OCI-LY7 (cell line): ENCODE data around the gene CKM. TPM values are rescaled to one million over a fixed set of nuclear protein-coding genes. Genes with fewer than 3 reads are reported as not detected.

ENCODE experiments used
- BruUV-seq: library from RNA; stranded (reverse); fragments of 400-500 nt; replicated peaks from 2 replicates; lab custom pipeline; 2021; lab: Mats Ljungman, UMichigan
- CTCF ChIA-PET: fragments of 300-600 bp; sonication (Branson Sonifier 250); formaldehyde crosslinking; loops from one replicate; lab custom pipeline; 2022; ENCODE audit warnings: antibody characterized with exemption; ENCODE audit not compliant: unreplicated experiment; lab: Charles Lee
- POLR2A ChIA-PET: fragments of 300-600 bp; sonication (Branson Sonifier 250); formaldehyde crosslinking; loops from one replicate; lab custom pipeline; 2022; ENCODE audit warnings: antibody characterized with exemption; lab: Charles Lee
- DNase-seq: peaks from one replicate; pipeline ENCODE4 v3.0.0-alpha.2; 2015; ENCODE audit warnings: low spot score
- H2AFZ ChIP-seq: fragments of 200-600 bp; sonication (generic), shearing (Covaris generic); 2 replicates; pipeline ENCODE4 v1.6.1; 2014; ENCODE audit warnings: mild to moderate bottlenecking, antibody characterized with exemption, low read length, moderate library complexity
- H3K27ac ChIP-seq: fragments of 200-600 bp; sonication (generic); 2 replicates; pipeline ENCODE4 v1.5.1; 2014; ENCODE audit warnings: mixed run types, low read depth, mild to moderate bottlenecking, moderate library complexity, low read length, inconsistent platforms; ENCODE audit not compliant: poor library complexity, severe bottlenecking
- H3K36me3 ChIP-seq: fragments of 200-600 bp; sonication (generic); 2 replicates; pipeline ENCODE4 v1.6.1; 2014; ENCODE audit warnings: mild to moderate bottlenecking, antibody characterized with exemption, low read length, moderate library complexity, mixed read lengths; ENCODE audit not compliant: insufficient read depth
- H3K4me1 ChIP-seq: fragments of 200-600 bp; sonication (generic); 2 replicates; pipeline ENCODE4 v1.5.1; 2014; ENCODE audit warnings: mild to moderate bottlenecking, low read length; ENCODE audit not compliant: insufficient read depth, poor library complexity, severe bottlenecking
- H3K4me2 ChIP-seq: fragments of 200-600 bp; sonication (generic); 2 replicates; pipeline ENCODE4 v1.6.1; 2014; ENCODE audit warnings: mild to moderate bottlenecking, low read length
- H3K4me3 ChIP-seq: fragments of 200-600 bp; sonication (generic); 2 replicates; pipeline ENCODE4 v1.5.1; 2014; ENCODE audit warnings: mild to moderate bottlenecking, low read depth, low read length; ENCODE audit not compliant: poor library complexity, severe bottlenecking
- H3K79me2 ChIP-seq: fragments of 200-600 bp; sonication (generic); 2 replicates; pipeline ENCODE4 v1.6.1; 2016; ENCODE audit warnings: low read depth, mild to moderate bottlenecking, low read length, moderate library complexity, mixed read lengths; ENCODE audit not compliant: insufficient read depth
- H3K9me2 ChIP-seq: fragments of 200-600 bp; sonication (generic); 2 replicates; pipeline ENCODE4 v1.6.1; 2016; ENCODE audit warnings: mild to moderate bottlenecking, low read length, mixed read lengths; ENCODE audit not compliant: insufficient read depth
- H3K9me3 ChIP-seq: fragments of 200-600 bp; sonication (generic); 2 replicates; pipeline ENCODE4 v1.6.1; 2014; ENCODE audit warnings: mild to moderate bottlenecking, mixed run types, low read length, mixed read lengths
- H4K20me1 ChIP-seq: fragments of 200-600 bp; sonication (generic); 2 replicates; pipeline ENCODE4 v1.6.1; 2014; ENCODE audit warnings: mild to moderate bottlenecking, antibody characterized with exemption, low read length, moderate library complexity, mixed read lengths; ENCODE audit not compliant: insufficient read depth
- EZH2phosphoT487 ChIP-seq: fragments of 200-600 bp; sonication (generic); IDR thresholded peaks from 2 replicates; pipeline ENCODE4 v1.6.1; 2018; ENCODE audit warnings: low read depth, borderline replicate concordance, mild to moderate bottlenecking, mixed run types, antibody characterized with exemption, low read length, moderate library complexity, mixed read lengths
- intact Hi-C: fragments of 100-400 bp; cut with micrococcal nuclease; formaldehyde crosslinking; loops from one replicate; pipeline ENCODE4 v1.10.0; 2022; ENCODE audit not compliant: unreplicated experiment
- total RNA-seq, 2 experiments: library from RNA; depleted of rRNA in 1 of 2; stranded (reverse); fragments of >200 nt in 1 of 2; shearing (Covaris generic) in 1 of 2; gene quantifications; 2 replicates each; pipeline ENCODE4 v1.2.3, GENCODE V29; 2014 to 2022
- TF ChIP-seq, protein P1 (sequence below): fragments of 200-600 bp; sonication (generic); conservative IDR thresholded peaks from 2 replicates; pipeline ENCODE4 v1.5.1; 2014; ENCODE audit warnings: mild to moderate bottlenecking, antibody characterized with exemption, low read length, moderate library complexity, mixed read lengths

Gene CKM
- total RNA-seq, 2 experiments from 2014 or later: not detected

DNA sequence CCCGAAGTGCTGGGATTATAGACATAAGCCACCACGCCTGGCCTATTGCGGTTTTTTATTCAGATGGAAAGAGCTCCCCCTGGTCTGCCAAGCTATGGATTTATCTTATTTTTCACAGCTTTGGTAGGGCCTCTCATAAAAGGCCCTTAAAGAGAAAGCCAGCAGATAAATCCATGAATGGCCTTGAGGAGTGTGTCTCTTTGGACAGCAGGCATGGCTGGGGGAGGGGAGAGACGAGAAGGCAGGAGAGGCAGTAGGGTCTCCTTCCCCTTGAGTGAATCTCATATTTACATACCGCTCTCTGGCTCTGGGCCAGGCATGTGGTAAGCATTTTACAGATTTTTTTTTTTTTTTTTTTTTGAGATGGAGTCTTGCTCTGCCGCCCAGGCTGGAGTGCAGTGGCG is 46.4 kb downstream of the CKM start:
- Histone ChIP-seq H3K4me1 (peaks cover 3% of the 10 kb centered on the region), H3K9me3 (no peaks in the 10 kb centered on the region), H3K9me2 (no peaks in the 10 kb centered on the region), H3K4me3 (no peak overlapping the region), H3K4me2 (no peak overlapping the region), H2AFZ (no peak overlapping the region), H3K79me2 (no peaks in the 10 kb centered on the region), H4K20me1 (no peaks in the 10 kb centered on the region), H3K36me3 (peaks cover 17% of the 10 kb centered on the region; the same call in 1 of the 2 replicates), H3K27ac (no peak overlapping the region)
- intact Hi-C loops: no loop called here
- no TSS peak for BruUV-seq
- POLR2A ChIA-PET: no interaction called here
- TF ChIP-seq, protein P1, sequence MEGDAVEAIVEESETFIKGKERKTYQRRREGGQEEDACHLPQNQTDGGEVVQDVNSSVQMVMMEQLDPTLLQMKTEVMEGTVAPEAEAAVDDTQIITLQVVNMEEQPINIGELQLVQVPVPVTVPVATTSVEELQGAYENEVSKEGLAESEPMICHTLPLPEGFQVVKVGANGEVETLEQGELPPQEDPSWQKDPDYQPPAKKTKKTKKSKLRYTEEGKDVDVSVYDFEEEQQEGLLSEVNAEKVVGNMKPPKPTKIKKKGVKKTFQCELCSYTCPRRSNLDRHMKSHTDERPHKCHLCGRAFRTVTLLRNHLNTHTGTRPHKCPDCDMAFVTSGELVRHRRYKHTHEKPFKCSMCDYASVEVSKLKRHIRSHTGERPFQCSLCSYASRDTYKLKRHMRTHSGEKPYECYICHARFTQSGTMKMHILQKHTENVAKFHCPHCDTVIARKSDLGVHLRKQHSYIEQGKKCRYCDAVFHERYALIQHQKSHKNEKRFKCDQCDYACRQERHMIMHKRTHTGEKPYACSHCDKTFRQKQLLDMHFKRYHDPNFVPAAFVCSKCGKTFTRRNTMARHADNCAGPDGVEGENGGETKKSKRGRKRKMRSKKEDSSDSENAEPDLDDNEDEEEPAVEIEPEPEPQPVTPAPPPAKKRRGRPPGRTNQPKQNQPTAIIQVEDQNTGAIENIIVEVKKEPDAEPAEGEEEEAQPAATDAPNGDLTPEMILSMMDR: no peak
- no peak for TF ChIP-seq EZH2phosphoT487
- peak; percentile 19 for DNase-seq
- CTCF ChIA-PET: no interaction called here

DNA sequence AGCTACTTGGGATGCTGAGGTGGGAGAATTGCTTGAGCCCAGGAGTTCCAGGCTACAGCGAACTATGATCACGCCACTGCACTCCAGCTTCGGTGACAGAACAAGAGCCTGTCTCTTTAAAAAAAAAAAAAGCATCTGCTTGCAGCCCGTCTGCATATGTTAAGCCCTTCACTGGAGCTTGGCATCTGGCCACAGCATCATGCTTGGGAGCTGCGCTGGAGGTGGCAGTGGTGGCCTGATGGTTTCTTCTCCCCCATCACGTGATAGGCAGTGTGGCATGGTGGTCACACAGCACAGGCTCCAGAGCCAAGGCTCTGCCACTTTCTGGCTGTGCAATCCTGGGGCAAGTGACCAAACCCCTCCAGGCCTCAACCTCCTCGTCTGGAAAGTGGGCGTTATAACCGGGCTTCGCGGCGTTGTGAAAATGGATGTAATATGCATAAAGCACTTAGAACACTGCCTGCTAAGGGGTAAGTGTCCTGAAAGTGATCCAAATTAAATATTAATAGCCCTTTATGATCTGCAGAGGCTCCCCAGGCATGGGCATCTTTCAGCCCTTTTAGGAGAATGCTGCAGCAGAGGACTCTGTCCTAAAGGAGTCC is 47.2 kb downstream of the CKM start:
- no TSS peak for BruUV-seq
- ChIA-PET CTCF (interaction anchor here (0.7 kb wide), 1 partner anchor 283 kb away, joined by 4 read pairs; no protein-coding TSS in a partner anchor), POLR2A (no interaction called here)
- Histone ChIP-seq H3K36me3 (peaks cover 17% of the 10 kb centered on the region; the same call in 1 of the 2 replicates), H3K4me2 (no peak overlapping the region), H4K20me1 (no peaks in the 10 kb centered on the region), H3K9me3 (no peaks in the 10 kb centered on the region), H3K4me1 (peaks cover 3% of the 10 kb centered on the region), H3K27ac (no peak overlapping the region), H3K4me3 (no peak overlapping the region), H2AFZ (no peak overlapping the region), H3K79me2 (no peaks in the 10 kb centered on the region), H3K9me2 (no peaks in the 10 kb centered on the region)
- TF ChIP-seq, protein P1: no peak
- no peak for TF ChIP-seq EZH2phosphoT487
- intact Hi-C loops: no loop called here
- no peak for DNase-seq

DNA sequence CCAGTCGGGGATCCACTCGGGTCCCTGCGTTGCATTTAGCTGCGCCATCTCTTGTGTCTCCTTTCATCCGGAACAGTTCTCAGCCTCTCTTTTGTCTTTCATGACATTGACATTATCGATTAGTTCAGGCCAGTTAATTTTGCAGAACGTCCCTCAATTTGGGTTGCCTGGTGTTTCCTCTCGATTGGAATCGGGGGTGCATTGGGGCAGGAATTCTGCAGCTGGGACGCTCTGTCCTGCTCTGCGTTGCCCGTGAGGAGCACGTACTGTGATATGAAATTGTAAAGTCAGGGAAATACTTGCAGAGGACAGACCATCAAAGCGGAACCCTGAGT is 49.2 kb downstream of the CKM start:
- TF ChIP-seq, protein P1: no peak
- no peak for TF ChIP-seq EZH2phosphoT487
- Histone ChIP-seq H2AFZ (no peak overlapping the region), H3K9me3 (no peaks in the 10 kb centered on the region), H4K20me1 (no peaks in the 10 kb centered on the region), H3K4me2 (no peak overlapping the region), H3K36me3 (peaks cover 16% of the 10 kb centered on the region; the same call in 1 of the 2 replicates), H3K27ac (no peak overlapping the region), H3K9me2 (no peaks in the 10 kb centered on the region), H3K4me1 (peaks cover 3% of the 10 kb centered on the region), H3K4me3 (no peak overlapping the region), H3K79me2 (no peaks in the 10 kb centered on the region)
- no TSS peak for BruUV-seq
- no peak for DNase-seq
- ChIA-PET POLR2A (interaction anchor here (1.3 kb wide), 1 partner anchor 35 kb away, joined by 3 read pairs; no protein-coding TSS in a partner anchor), CTCF (no interaction called here)
- intact Hi-C loops: no loop called here
